ENCODE measurements around the gene SMLR1.
A peak's percentile ranks its signal among the peaks of the same experiment; 100 is the strongest.

The SMLR1 gene

GRCh38 chr6:130870179-130870880 is 43.1 kb downstream of the SMLR1 start:
- H2BK5ac ChIP-seq (ENCODE audit: low read length), result no peak overlapping the region

GRCh38 chr6:130872250-130873095 is 45.3 kb downstream of the SMLR1 start:
- Histone ChIP-seq H3K23ac (ENCODE audit: low read depth, low read length, poor library complexity) (no peak overlapping the region), H3K4ac (ENCODE audit: low read length) (no peak overlapping the region), H4K91ac (ENCODE audit: low read depth, low read length, poor library complexity) (no peak overlapping the region), H3K18ac (ENCODE audit: low read length) (no peak overlapping the region), H3K27ac (replicated peaks; ENCODE audit: low read length) (no peak overlapping the region), H3K14ac (ENCODE audit: low read length) (no peak overlapping the region), H3K4me3 (ENCODE audit: low read length in 2 of 2) (no peak overlapping the region), H4K8ac (ENCODE audit: low read depth, low read length) (no peak overlapping the region), H2BK15ac (ENCODE audit: low read length) (no peak overlapping the region), H2BK5ac (ENCODE audit: low read length) (no peak overlapping the region), H3K4me1 (ENCODE audit: control insufficient read depth in 2 of 2, insufficient read depth in 1 of 2, low read depth in 1 of 2, low read length in 2 of 2) (peaks cover 1 to 5% of the 10 kb centered on the region in 2 donors), H3K79me1 (ENCODE audit: low read depth, low read length) (no peaks in the 10 kb centered on the region), H2AFZ (ENCODE audit: low read length) (no peak overlapping the region), H3K9me3 (replicated peaks in 1 of 2; ENCODE audit: control insufficient read depth in 2 of 2, insufficient read depth in 1 of 2, low read depth in 1 of 2, low read length in 2 of 2) (peaks cover 0 to 2% of the 10 kb centered on the region in 2 donors), H2BK12ac (ENCODE audit: low read length) (no peak overlapping the region), H3K9ac (ENCODE audit: low read depth, low read length, poor library complexity) (no peak overlapping the region), H2AK5ac (ENCODE audit: low read depth, low read length) (no peak overlapping the region), H3K36me3 (replicated peaks in 1 of 2; ENCODE audit: control insufficient read depth in 2 of 2, insufficient read depth in 2 of 2, low read length in 2 of 2) (peaks cover 3 to 8% of the 10 kb centered on the region in 2 donors), H3K27me3 (ENCODE audit: control insufficient read depth in 3 of 3, insufficient read depth in 3 of 3, low read depth in 1 of 3, low read length in 3 of 3) (no peaks in the 10 kb centered on the region), H2BK120ac (ENCODE audit: low read depth, low read length) (no peak overlapping the region), H3K4me2 (ENCODE audit: insufficient read depth, low read length, poor library complexity, severe bottlenecking) (no peak overlapping the region)
- DNase-seq (ENCODE audit: low spot score), result peak; percentile 66
- WGBS, 2 donors (ENCODE audit: extremely low coverage in 2 of 2, insufficient read length in 2 of 2, insufficient replicate concordance in 1 of 2), result no CpG with 5 or more reads among the region's 8 CpGs

More at GRCh38 chr6:130870179-130870880, 43.1 kb downstream of the SMLR1 start:
- Histone ChIP-seq H3K4me2 (ENCODE audit: insufficient read depth, low read length, poor library complexity, severe bottlenecking) (no peak overlapping the region), H3K79me1 (ENCODE audit: low read depth, low read length) (no peaks in the 10 kb centered on the region), H2AK5ac (ENCODE audit: low read depth, low read length) (no peak overlapping the region), H3K4me3 (ENCODE audit: low read length in 2 of 2) (no peak overlapping the region), H3K18ac (ENCODE audit: low read length) (no peak overlapping the region), H2BK12ac (ENCODE audit: low read length) (no peak overlapping the region), H4K8ac (ENCODE audit: low read depth, low read length) (no peak overlapping the region), H2AFZ (ENCODE audit: low read length) (no peak overlapping the region), H3K4me1 (ENCODE audit: control insufficient read depth in 2 of 2, insufficient read depth in 1 of 2, low read depth in 1 of 2, low read length in 2 of 2) (peaks cover 1 to 5% of the 10 kb centered on the region in 2 donors), H4K91ac (ENCODE audit: low read depth, low read length, poor library complexity) (no peak overlapping the region), H2BK120ac (ENCODE audit: low read depth, low read length) (no peak overlapping the region), H3K23ac (ENCODE audit: low read depth, low read length, poor library complexity) (no peak overlapping the region), H3K36me3 (replicated peaks in 1 of 2; ENCODE audit: control insufficient read depth in 2 of 2, insufficient read depth in 2 of 2, low read length in 2 of 2) (peaks cover 3 to 18% of the 10 kb centered on the region in 2 donors), H3K9ac (ENCODE audit: low read depth, low read length, poor library complexity) (no peak overlapping the region), H3K9me3 (replicated peaks in 1 of 2; ENCODE audit: control insufficient read depth in 2 of 2, insufficient read depth in 1 of 2, low read depth in 1 of 2, low read length in 2 of 2) (peaks cover 0 to 2% of the 10 kb centered on the region in 2 donors), H3K27ac (replicated peaks; ENCODE audit: low read length) (no peak overlapping the region), H3K27me3 (ENCODE audit: control insufficient read depth in 3 of 3, insufficient read depth in 3 of 3, low read depth in 1 of 3, low read length in 3 of 3) (no peaks in the 10 kb centered on the region), H3K4ac (ENCODE audit: low read length) (no peak overlapping the region), H3K14ac (ENCODE audit: low read length) (no peak overlapping the region), H2BK15ac (ENCODE audit: low read length) (no peak overlapping the region)
- no CpG with 5 or more reads among the region's 9 CpGs for WGBS, 2 donors (ENCODE audit: extremely low coverage in 2 of 2, insufficient read length in 2 of 2, insufficient replicate concordance in 1 of 2)
- DNase-seq (ENCODE audit: low spot score), result no peak

GRCh38 chr6:130873746-130874145 is 46.5 kb downstream of the SMLR1 start:
- WGBS, 2 donors (ENCODE audit: extremely low coverage in 2 of 2, insufficient read length in 2 of 2, insufficient replicate concordance in 1 of 2), result no CpG with 5 or more reads among the region's 5 CpGs
- H2AFZ ChIP-seq (ENCODE audit: low read length), result no peak overlapping the region
- H4K91ac ChIP-seq (ENCODE audit: low read depth, low read length, poor library complexity), result no peak overlapping the region
- H3K36me3 ChIP-seq (replicated peaks in 1 of 2; ENCODE audit: control insufficient read depth in 2 of 2, insufficient read depth in 2 of 2, low read length in 2 of 2), result peaks cover 3 to 8% of the 10 kb centered on the region in 2 donors
- no peak overlapping the region for H3K9ac ChIP-seq (ENCODE audit: low read depth, low read length, poor library complexity)
- DNase-seq (ENCODE audit: low spot score), result no peak
- H2BK5ac ChIP-seq (ENCODE audit: low read length), result no peak overlapping the region
- peaks cover 0 to 2% of the 10 kb centered on the region in 2 donors for H3K9me3 ChIP-seq (replicated peaks in 1 of 2; ENCODE audit: control insufficient read depth in 2 of 2, insufficient read depth in 1 of 2, low read depth in 1 of 2, low read length in 2 of 2)
- no peak overlapping the region for H2BK120ac ChIP-seq (ENCODE audit: low read depth, low read length)
- H3K27me3 ChIP-seq (ENCODE audit: control insufficient read depth in 3 of 3, insufficient read depth in 3 of 3, low read depth in 1 of 3, low read length in 3 of 3), result no peaks in the 10 kb centered on the region
- H4K8ac ChIP-seq (ENCODE audit: low read depth, low read length), result no peak overlapping the region
- H3K27ac ChIP-seq (replicated peaks; ENCODE audit: low read length), result no peak overlapping the region
- peaks cover 1 to 3% of the 10 kb centered on the region in 2 donors for H3K4me1 ChIP-seq (ENCODE audit: control insufficient read depth in 2 of 2, insufficient read depth in 1 of 2, low read depth in 1 of 2, low read length in 2 of 2)
- no peak overlapping the region for H3K14ac ChIP-seq (ENCODE audit: low read length)
- H2BK15ac ChIP-seq (ENCODE audit: low read length), result no peak overlapping the region
- H3K23ac ChIP-seq (ENCODE audit: low read depth, low read length, poor library complexity), result no peak overlapping the region
- no peak overlapping the region for H3K4me3 ChIP-seq (ENCODE audit: low read length in 2 of 2)
- H2BK12ac ChIP-seq (ENCODE audit: low read length), result no peak overlapping the region
- H3K79me1 ChIP-seq (ENCODE audit: low read depth, low read length), result no peaks in the 10 kb centered on the region
- no peak overlapping the region for H3K4ac ChIP-seq (ENCODE audit: low read length)
- no peak overlapping the region for H2AK5ac ChIP-seq (ENCODE audit: low read depth, low read length)
- H3K18ac ChIP-seq (ENCODE audit: low read length), result no peak overlapping the region
- H3K4me2 ChIP-seq (ENCODE audit: insufficient read depth, low read length, poor library complexity, severe bottlenecking), result no peak overlapping the region

GRCh38 chr6:130879826-130880225 is 52.6 kb downstream of the SMLR1 start:
- Histone ChIP-seq H2BK5ac (ENCODE audit: low read length) (no peak overlapping the region), H2AK5ac (ENCODE audit: low read depth, low read length) (no peak overlapping the region), H3K9me3 (replicated peaks in 1 of 2; ENCODE audit: control insufficient read depth in 2 of 2, insufficient read depth in 1 of 2, low read depth in 1 of 2, low read length in 2 of 2) (no peaks in the 10 kb centered on the region), H2BK12ac (ENCODE audit: low read length) (no peak overlapping the region), H2BK120ac (ENCODE audit: low read depth, low read length) (no peak overlapping the region), H3K9ac (ENCODE audit: low read depth, low read length, poor library complexity) (no peak overlapping the region), H3K79me1 (ENCODE audit: low read depth, low read length) (no peaks in the 10 kb centered on the region), H3K14ac (ENCODE audit: low read length) (no peak overlapping the region), H4K91ac (ENCODE audit: low read depth, low read length, poor library complexity) (no peak overlapping the region), H3K27me3 (ENCODE audit: control insufficient read depth in 3 of 3, insufficient read depth in 3 of 3, low read depth in 1 of 3, low read length in 3 of 3) (no peaks in the 10 kb centered on the region), H3K4me2 (ENCODE audit: insufficient read depth, low read length, poor library complexity, severe bottlenecking) (no peak overlapping the region), H2AFZ (ENCODE audit: low read length) (no peak overlapping the region), H3K36me3 (replicated peaks in 1 of 2; ENCODE audit: control insufficient read depth in 2 of 2, insufficient read depth in 2 of 2, low read length in 2 of 2) (peaks cover 6 to 16% of the 10 kb centered on the region in 2 donors), H3K4me3 (ENCODE audit: low read length in 2 of 2) (no peak overlapping the region), H3K4ac (ENCODE audit: low read length) (no peak overlapping the region), H4K8ac (ENCODE audit: low read depth, low read length) (no peak overlapping the region), H3K18ac (ENCODE audit: low read length) (no peak overlapping the region), H3K27ac (replicated peaks; ENCODE audit: low read length) (no peak overlapping the region), H3K4me1 (ENCODE audit: control insufficient read depth in 2 of 2, insufficient read depth in 1 of 2, low read depth in 1 of 2, low read length in 2 of 2) (no peaks in the 10 kb centered on the region), H3K23ac (ENCODE audit: low read depth, low read length, poor library complexity) (no peak overlapping the region), H2BK15ac (ENCODE audit: low read length) (no peak overlapping the region)
- no peak for DNase-seq (ENCODE audit: low spot score)
- no CpG with 5 or more reads among the region's 6 CpGs for WGBS, 2 donors (ENCODE audit: extremely low coverage in 2 of 2, insufficient read length in 2 of 2, insufficient replicate concordance in 1 of 2)

Data from neuronal stem cell (in vitro differentiated cells).